Measurements from ENCODE around the gene DOCK8. TPM values are rescaled to one million over a fixed set of nuclear protein-coding genes. Genes with fewer than 3 reads are reported as not detected.
"Not testable (repeated sequence)": the region's sequence is repeated elsewhere in the genome, so short reads cannot be mapped to it uniquely, and the experiment has no call there.

DOCK8 gene
- polyA plus RNA-seq, 2 of the 4 experiments (the other 2 are of a cell fraction): 0.27 to 0.68 TPM

DNA sequence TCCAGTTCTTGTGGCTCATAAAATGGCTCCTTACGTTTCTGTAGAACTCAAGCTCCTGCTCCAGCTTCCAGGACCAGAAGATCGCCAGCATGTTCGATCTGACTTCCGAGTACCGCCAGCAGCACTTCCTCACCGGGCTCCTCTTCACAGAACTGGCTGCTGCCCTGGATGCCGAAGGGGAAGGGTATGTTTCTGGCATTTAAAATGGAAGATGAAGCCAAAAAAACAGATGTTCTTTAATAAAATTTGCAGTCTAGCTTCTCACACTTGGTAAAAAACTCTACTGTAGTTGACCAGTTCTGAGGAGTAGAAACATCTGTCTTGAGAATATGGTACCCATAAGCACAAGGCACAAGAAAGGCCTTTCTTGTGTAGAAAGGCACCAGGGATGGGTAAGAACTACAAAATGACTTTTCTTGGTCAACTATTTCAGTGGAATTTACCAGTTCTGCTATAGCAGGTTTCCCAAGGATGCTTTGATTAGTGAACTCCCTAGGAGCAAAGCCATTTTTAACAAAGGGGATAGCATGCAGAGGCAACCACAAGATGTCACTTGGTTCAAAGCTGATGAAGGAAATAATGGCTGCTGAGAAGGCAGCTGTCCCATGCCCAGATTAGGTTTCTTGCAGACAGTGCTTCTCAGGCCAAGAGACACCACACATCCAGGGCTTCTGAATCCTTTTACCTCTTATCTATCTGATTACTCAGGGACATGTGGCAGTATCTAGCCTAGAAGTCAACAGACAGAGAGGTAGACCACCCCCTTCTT is 192.4 kb downstream of the DOCK8 start (continued):
- TF ChIP-seq, protein P1, sequence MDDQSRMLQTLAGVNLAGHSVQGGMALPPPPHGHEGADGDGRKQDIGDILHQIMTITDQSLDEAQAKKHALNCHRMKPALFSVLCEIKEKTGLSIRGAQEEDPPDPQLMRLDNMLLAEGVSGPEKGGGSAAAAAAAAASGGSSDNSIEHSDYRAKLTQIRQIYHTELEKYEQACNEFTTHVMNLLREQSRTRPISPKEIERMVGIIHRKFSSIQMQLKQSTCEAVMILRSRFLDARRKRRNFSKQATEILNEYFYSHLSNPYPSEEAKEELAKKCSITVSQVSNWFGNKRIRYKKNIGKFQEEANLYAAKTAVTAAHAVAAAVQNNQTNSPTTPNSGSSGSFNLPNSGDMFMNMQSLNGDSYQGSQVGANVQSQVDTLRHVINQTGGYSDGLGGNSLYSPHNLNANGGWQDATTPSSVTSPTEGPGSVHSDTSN (IDR thresholded peaks at IDR 0.05): no peak
- TF ChIP-seq, protein P2, sequence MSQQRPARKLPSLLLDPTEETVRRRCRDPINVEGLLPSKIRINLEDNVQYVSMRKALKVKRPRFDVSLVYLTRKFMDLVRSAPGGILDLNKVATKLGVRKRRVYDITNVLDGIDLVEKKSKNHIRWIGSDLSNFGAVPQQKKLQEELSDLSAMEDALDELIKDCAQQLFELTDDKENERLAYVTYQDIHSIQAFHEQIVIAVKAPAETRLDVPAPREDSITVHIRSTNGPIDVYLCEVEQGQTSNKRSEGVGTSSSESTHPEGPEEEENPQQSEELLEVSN (IDR thresholded peaks at IDR 0.05; ENCODE audit: borderline replicate concordance, low read depth): no peak
- TF ChIP-seq SMC3 (IDR thresholded peaks at IDR 0.05) (0 out of 3 replicates have a peak, but pooled peaks have one; percentile 20), RFX5 (IDR thresholded peaks at IDR 0.05) (no peak), JUNB (IDR thresholded peaks at IDR 0.05) (no peak), ZSCAN20 (CRISPR knock-in tag; IDR thresholded peaks at IDR 0.05) (no peak), BHLHE40 (IDR thresholded peaks at IDR 0.05; ENCODE audit: low read depth, low read length) (no peak), RCOR1 (IDR thresholded peaks at IDR 0.05; ENCODE audit: low read depth, low read length) (no peak), CHD4 (IDR thresholded peaks at IDR 0.05; ENCODE audit: borderline replicate concordance) (no peak), EHF (CRISPR knock-in tag; IDR thresholded peaks at IDR 0.05) (no peak)
- TF ChIP-seq, protein P3, sequence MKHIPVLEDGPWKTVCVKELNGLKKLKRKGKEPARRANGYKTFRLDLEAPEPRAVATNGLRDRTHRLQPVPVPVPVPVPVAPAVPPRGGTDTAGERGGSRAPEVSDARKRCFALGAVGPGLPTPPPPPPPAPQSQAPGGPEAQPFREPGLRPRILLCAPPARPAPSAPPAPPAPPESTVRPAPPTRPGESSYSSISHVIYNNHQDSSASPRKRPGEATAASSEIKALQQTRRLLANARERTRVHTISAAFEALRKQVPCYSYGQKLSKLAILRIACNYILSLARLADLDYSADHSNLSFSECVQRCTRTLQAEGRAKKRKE (CRISPR knock-in tag; IDR thresholded peaks at IDR 0.05; ENCODE audit: low read depth): no peak
- TF ChIP-seq, protein P4, sequence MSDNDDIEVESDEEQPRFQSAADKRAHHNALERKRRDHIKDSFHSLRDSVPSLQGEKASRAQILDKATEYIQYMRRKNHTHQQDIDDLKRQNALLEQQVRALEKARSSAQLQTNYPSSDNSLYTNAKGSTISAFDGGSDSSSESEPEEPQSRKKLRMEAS (IDR thresholded peaks at IDR 0.05): no peak

DNA sequence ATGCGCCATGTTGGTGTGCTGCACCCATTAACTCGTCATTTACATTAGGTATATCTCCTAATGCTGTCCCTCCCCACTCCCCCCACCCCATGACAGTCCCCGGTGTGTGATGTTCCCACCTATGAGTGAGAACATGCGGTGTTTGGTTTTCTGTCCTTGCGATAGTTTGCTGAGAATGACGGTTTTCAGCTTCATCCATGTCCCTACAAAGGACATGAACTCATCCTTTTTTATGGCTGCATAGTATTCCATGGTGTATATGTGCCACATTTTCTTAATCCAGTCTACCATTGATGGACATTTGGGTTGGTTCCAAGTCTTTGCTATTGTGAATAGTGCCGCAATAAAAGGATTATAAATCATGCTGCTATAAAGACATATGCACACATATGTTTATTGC is 195.0 kb downstream of the DOCK8 start:
- POLR2A ChIA-PET: not testable (repeated sequence)
- 51% methylated on average over 7 of the region's 7 CpGs for WGBS (ENCODE audit: missing lambda C conversion rate)

DNA sequence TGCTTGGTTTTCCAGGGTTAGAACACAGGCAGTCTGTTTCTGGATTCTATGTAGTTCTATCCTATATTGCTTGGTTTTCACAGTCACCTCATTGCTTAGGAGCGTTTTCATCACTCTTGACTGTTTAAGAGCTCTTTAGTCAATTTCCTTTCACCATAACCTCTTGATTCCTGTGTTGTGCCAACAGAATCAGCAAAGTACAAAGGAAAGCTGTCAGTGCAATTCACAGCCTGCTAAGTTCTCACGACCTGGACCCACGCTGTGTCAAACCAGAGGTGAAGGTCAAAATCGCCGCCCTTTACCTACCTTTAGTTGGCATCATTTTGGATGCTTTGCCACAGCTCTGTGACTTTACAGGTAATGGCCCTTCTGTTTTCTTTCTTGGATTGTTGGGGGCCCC is 199.9 kb downstream of the DOCK8 start:
- no peak for ATAC-seq
- Histone ChIP-seq H3K27ac (no peak overlapping the region), H3K4me1 (peaks cover 3% of the 10 kb centered on the region; the same call in 1 of the 3 replicates), H3K4me3 (no peak overlapping the region), H3K4me2 (no peak overlapping the region), H3K9me3 (no peaks in the 10 kb centered on the region; the same call in 2 of the 3 replicates)
- TF ChIP-seq, protein P5, sequence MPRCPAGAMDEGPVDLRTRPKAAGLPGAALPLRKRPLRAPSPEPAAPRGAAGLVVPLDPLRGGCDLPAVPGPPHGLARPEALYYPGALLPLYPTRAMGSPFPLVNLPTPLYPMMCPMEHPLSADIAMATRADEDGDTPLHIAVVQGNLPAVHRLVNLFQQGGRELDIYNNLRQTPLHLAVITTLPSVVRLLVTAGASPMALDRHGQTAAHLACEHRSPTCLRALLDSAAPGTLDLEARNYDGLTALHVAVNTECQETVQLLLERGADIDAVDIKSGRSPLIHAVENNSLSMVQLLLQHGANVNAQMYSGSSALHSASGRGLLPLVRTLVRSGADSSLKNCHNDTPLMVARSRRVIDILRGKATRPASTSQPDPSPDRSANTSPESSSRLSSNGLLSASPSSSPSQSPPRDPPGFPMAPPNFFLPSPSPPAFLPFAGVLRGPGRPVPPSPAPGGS (IDR thresholded peaks at IDR 0.05): no peak
- TF ChIP-seq ZSCAN20 (CRISPR knock-in tag; IDR thresholded peaks at IDR 0.05) (no peak), EHMT2 (IDR thresholded peaks at IDR 0.05; ENCODE audit: low read depth) (no peak)
- TF ChIP-seq, protein P6, sequence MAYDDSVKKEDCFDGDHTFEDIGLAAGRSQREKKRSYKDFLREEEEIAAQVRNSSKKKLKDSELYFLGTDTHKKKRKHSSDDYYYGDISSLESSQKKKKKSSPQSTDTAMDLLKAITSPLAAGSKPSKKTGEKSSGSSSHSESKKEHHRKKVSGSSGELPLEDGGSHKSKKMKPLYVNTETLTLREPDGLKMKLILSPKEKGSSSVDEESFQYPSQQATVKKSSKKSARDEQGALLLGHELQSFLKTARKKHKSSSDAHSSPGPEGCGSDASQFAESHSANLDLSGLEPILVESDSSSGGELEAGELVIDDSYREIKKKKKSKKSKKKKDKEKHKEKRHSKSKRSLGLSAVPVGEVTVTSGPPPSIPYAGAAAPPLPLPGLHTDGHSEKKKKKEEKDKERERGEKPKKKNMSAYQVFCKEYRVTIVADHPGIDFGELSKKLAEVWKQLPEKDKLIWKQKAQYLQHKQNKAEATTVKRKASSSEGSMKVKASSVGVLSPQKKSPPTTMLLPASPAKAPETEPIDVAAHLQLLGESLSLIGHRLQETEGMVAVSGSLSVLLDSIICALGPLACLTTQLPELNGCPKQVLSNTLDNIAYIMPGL (CRISPR knock-in tag; IDR thresholded peaks at IDR 0.05; ENCODE audit: borderline replicate concordance): no peak
- WGBS (ENCODE audit: missing lambda C conversion rate): 57% methylated on average over 5 of the region's 5 CpGs
- DNase-seq (ENCODE audit: low read depth in 1 of 2, low spot score in 1 of 2): no peak
- POLR2A ChIA-PET: no interaction called here
- CTCF ChIA-PET: interaction anchor here (1.2 kb wide), 1 partner anchor 67 kb away, joined by 3 read pairs; no protein-coding TSS in a partner anchor
- FAIRE-seq: no peak

More for the DNA sequence above, 195.0 kb downstream of the DOCK8 start:
- H3K4me3 ChIP-seq; H3K4me1 ChIP-seq; H3K27ac ChIP-seq; H3K4me2 ChIP-seq; FAIRE-seq; H3K9me3 ChIP-seq; DNase-seq (ENCODE audit: low read depth in 1 of 2, low spot score in 1 of 2); ATAC-seq: not testable (repeated sequence)
- CTCF ChIA-PET: interaction anchor here (0.8 kb wide), 1 partner anchor 355 kb away, joined by 3 read pairs; no protein-coding TSS in a partner anchor
